ENCODE data around the gene LUC7L2. TPM values are rescaled to one million over a fixed set of nuclear protein-coding genes. Genes with fewer than 3 reads are reported as not detected.
"Not testable (repeated sequence)": the region's sequence is repeated elsewhere in the genome, so short reads cannot be mapped to it uniquely, and the experiment has no call there.

LUC7L2 gene
- total RNA-seq, 2 donors from 2014 or later = 50.1 to 64.6 TPM

DNA sequence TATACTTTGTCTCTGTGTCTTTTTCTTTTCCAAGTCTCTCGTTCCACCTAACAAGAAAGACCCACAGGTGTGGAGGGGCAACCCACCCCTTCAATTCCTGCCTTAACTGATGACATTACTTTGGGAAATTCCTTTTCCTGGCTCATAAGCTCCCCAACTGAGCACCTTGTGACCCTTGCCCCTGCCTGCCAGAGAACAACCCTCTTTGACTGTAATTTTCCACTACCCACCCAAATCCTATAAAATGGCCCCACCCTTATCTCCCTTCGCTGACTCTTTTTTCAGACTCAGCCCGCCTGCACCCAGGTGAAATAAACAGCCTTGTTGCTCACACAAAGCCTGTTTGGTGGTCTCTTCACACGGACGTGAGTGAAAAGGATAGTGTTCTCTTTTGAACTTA is 108.6 kb downstream of the LUC7L2 start:
- H3K9me3 ChIP-seq; ATAC-seq; H3K27ac ChIP-seq; H3K27me3 ChIP-seq; intact Hi-C loops (cut with DNase I); DNase-seq; H3K4me3 ChIP-seq; H3K36me3 ChIP-seq (replicated peaks in 1 of 2; ENCODE audit: insufficient read depth in 1 of 2, low read depth in 2 of 2): not testable (repeated sequence)
- WGBS, 2 donors = 80 to 87% methylated on average over 5 of the region's 5 CpGs
- H3K4me1 ChIP-seq = peaks cover 12% of the 10 kb centered on the region

DNA sequence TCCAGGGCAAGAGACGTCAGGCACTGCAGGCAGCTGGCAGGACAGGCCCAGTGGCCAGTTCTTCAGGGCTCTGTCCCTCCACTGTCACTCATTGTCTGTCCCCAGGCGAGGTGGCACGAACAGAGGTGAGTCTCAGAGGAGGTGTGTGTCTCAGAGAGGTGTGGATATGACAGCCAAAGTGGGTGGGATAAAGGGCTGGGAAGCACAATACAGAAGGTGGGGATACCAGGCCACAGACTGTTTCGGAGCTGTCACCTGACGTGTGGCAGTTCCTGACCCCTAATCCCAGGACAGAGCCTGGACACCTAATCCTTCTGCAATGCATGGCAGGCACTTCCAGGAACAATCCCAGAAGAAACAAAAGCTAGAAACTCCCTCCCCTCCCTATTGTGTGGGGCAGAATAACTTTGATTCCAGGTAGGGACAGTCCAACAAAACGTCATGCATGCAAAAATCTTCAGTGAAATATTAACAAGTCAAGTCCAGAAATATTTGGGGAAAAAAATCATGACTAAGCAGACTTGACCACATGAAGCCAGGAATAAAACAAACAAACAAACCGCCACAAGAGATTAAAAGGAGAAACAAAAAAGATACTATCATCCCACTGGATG is 112.2 kb downstream of the LUC7L2 start:
- H3K27me3 ChIP-seq = no peaks in the 10 kb centered on the region
- peaks cover 12% of the 10 kb centered on the region for H3K4me1 ChIP-seq
- 39 to 46% methylated on average over 7 of the region's 7 CpGs for WGBS, 2 donors
- intact Hi-C loops (cut with DNase I) = no loop called here
- TF ChIP-seq POLR2A (IDR thresholded peaks at IDR 0.05) = no peak
- TF ChIP-seq, protein P1, sequence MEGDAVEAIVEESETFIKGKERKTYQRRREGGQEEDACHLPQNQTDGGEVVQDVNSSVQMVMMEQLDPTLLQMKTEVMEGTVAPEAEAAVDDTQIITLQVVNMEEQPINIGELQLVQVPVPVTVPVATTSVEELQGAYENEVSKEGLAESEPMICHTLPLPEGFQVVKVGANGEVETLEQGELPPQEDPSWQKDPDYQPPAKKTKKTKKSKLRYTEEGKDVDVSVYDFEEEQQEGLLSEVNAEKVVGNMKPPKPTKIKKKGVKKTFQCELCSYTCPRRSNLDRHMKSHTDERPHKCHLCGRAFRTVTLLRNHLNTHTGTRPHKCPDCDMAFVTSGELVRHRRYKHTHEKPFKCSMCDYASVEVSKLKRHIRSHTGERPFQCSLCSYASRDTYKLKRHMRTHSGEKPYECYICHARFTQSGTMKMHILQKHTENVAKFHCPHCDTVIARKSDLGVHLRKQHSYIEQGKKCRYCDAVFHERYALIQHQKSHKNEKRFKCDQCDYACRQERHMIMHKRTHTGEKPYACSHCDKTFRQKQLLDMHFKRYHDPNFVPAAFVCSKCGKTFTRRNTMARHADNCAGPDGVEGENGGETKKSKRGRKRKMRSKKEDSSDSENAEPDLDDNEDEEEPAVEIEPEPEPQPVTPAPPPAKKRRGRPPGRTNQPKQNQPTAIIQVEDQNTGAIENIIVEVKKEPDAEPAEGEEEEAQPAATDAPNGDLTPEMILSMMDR (IDR thresholded peaks at IDR 0.05) = no peak
- H3K4me3 ChIP-seq = no peak overlapping the region
- DNase-seq = peak in 1 of 4 donors; percentile 43
- peak; percentile 92 for ATAC-seq
- no peaks in the 10 kb centered on the region for H3K9me3 ChIP-seq
- no peaks in the 10 kb centered on the region for H3K36me3 ChIP-seq (replicated peaks in 1 of 2; ENCODE audit: insufficient read depth in 1 of 2, low read depth in 2 of 2)
- H3K27ac ChIP-seq = peak overlapping the region in 3 of 4 donors; percentile 43 to 67 (median 59)

Small RNA genes within 50 kb of the gene (small RNA-seq; reads per million reads assigned to genes)
- gene RNU6-206P (not detected), gene RNU6-911P (not detected)

Other genes starting within 250 kb of the LUC7L2 start
- 10 to 100 TPM; 14.0 to 15.5 TPM for gene UBN2, start 128.7 kb upstream of the LUC7L2 start, total RNA-seq
- 10 to 100 TPM in 1 of 2 donors, 1 to 10 TPM in 1; 6.0 to 43.8 TPM for gene FMC1, start 18.6 kb upstream of the LUC7L2 start, total RNA-seq
- gene KLRG2, start 123.8 kb downstream of the LUC7L2 start, total RNA-seq = under 1 TPM in 1 of 2 donors, not detected in 1; 0.26 TPM
- not detected for gene CLEC2L, start 163.8 kb downstream of the LUC7L2 start, total RNA-seq

Data from body of pancreas (tissue), 4 donors.